HepG2 (cell line): Measurements from ENCODE around the gene GFOD1. TPM values are rescaled to one million over a fixed set of nuclear protein-coding genes. Genes with fewer than 3 reads are reported as not detected.

ENCODE experiments used
- AKNA ChIP-seq: sonication (generic); formaldehyde crosslinking; IDR thresholded peaks from 2 replicates; pipeline ENCODE4 v1.4.0; 2020; ENCODE audit warnings: missing genetic modification reagents, borderline replicate concordance
- CEBPB ChIP-seq: IDR thresholded peaks from 2 replicates; pipeline ENCODE4 v1.6.1; 2011; ENCODE audit warnings: low read depth, low read length, improper control_type of control experiment, borderline replicate concordance
- FIP1L1 ChIP-seq: fragments of 200-400 bp; formaldehyde crosslinking; IDR thresholded peaks from 2 replicates; pipeline ENCODE4 v1.6.1; 2018; ENCODE audit warnings: low read depth, mild to moderate bottlenecking, low read length, moderate library complexity, borderline replicate concordance; ENCODE audit not compliant: insufficient read depth
- FOXA3 ChIP-seq: IDR thresholded peaks from 2 replicates; pipeline ENCODE4 v1.6.1; 2016; ENCODE audit warnings: missing genetic modification reagents, missing compliant biosample characterization
- FOXK2 ChIP-seq: fragments of 450-650 bp; IDR thresholded peaks from 2 replicates; pipeline ENCODE4 v1.6.1; 2016
- MAFF ChIP-seq: IDR thresholded peaks from 2 replicates; pipeline ENCODE4 v1.6.1; 2011; ENCODE audit warnings: low read depth, low read length, improper control_type of control experiment
- MTA1 ChIP-seq: sonication (generic); formaldehyde crosslinking; IDR thresholded peaks from 2 replicates; pipeline ENCODE4 v1.4.0; 2020; ENCODE audit warnings: missing genetic modification reagents, mild to moderate bottlenecking, borderline replicate concordance
- PAX8 ChIP-seq: sonication (generic); formaldehyde crosslinking; IDR thresholded peaks from 2 replicates; pipeline ENCODE4 v1.8.0; 2022; ENCODE audit warnings: mild to moderate bottlenecking, missing genetic modification reagents, borderline replicate concordance
- SALL2 ChIP-seq: sonication (generic); formaldehyde crosslinking; IDR thresholded peaks from 2 replicates; pipeline ENCODE4 v1.8.1; 2023; ENCODE audit warnings: mild to moderate bottlenecking, missing genetic modification reagents, inconsistent platforms
- SYNCRIP ChIP-seq: fragments of 200-400 bp; formaldehyde crosslinking; IDR thresholded peaks from 2 replicates; pipeline ENCODE4 v1.6.1; 2018; ENCODE audit warnings: mild to moderate bottlenecking, low read depth, low read length; ENCODE audit not compliant: insufficient read depth
- ZBTB8A ChIP-seq: sonication (generic); formaldehyde crosslinking; IDR thresholded peaks from 2 replicates; pipeline ENCODE4 v1.4.0; 2020; ENCODE audit warnings: mild to moderate bottlenecking, low read depth, missing genetic modification reagents, borderline replicate concordance
- ZEB1 ChIP-seq: IDR thresholded peaks from 2 replicates; pipeline ENCODE4 v1.6.1; 2012; ENCODE audit warnings: mild to moderate bottlenecking, low read depth, inconsistent platforms; ENCODE audit not compliant: insufficient replicate concordance
- ZNF138 ChIP-seq: sonication (generic); formaldehyde crosslinking; IDR thresholded peaks from 2 replicates; pipeline ENCODE4 v1.5.0; 2020; ENCODE audit warnings: mild to moderate bottlenecking, low read depth, missing genetic modification reagents
- ZNF235 ChIP-seq: sonication (generic); formaldehyde crosslinking; IDR thresholded peaks from 2 replicates; pipeline ENCODE4 v1.8.1; 2023; ENCODE audit warnings: mild to moderate bottlenecking, missing genetic modification reagents, borderline replicate concordance
- ZNF275 ChIP-seq: sonication (generic); formaldehyde crosslinking; IDR thresholded peaks from 2 replicates; pipeline ENCODE4 v1.8.0; 2022; ENCODE audit warnings: missing genetic modification reagents, mild to moderate bottlenecking, inconsistent platforms, borderline replicate concordance
- ZNF550 ChIP-seq: sonication (generic); formaldehyde crosslinking; IDR thresholded peaks from 2 replicates; pipeline ENCODE4 v1.4.0; 2020; ENCODE audit warnings: mild to moderate bottlenecking, missing genetic modification reagents, borderline replicate concordance
- ZNF7 ChIP-seq: IDR thresholded peaks from 2 replicates; pipeline ENCODE4 v1.6.1; 2016; ENCODE audit warnings: missing biosample characterization, missing genetic modification reagents
- ZNF704 ChIP-seq: sonication (generic); formaldehyde crosslinking; IDR thresholded peaks from 2 replicates; pipeline ENCODE4 v1.8.1; 2023; ENCODE audit warnings: mild to moderate bottlenecking, inconsistent platforms, moderate library complexity, missing genetic modification reagents, borderline replicate concordance
- ZNF777 ChIP-seq: sonication (generic); formaldehyde crosslinking; IDR thresholded peaks from 2 replicates; pipeline ENCODE4 v1.4.0; 2020; ENCODE audit warnings: missing genetic modification reagents
- ZNF839 ChIP-seq: sonication (generic); formaldehyde crosslinking; IDR thresholded peaks from 2 replicates; pipeline ENCODE4 v1.4.0; 2020; ENCODE audit warnings: missing genetic modification reagents, mild to moderate bottlenecking, borderline replicate concordance
- polyA plus RNA-seq, 8 experiments: library from polyadenylated mRNA; depleted of rRNA in 3 of 8; stranded (reverse) in 7 of 8; unstranded in 1 of 8; fragments of >200 nt; fragmentation: Illumina TruSeq in 4 of 8; extraction: Trizol in 4 of 8; gene quantifications; 2 replicates each; pipeline versions ENCODE4 v1.2.1 to v1.2.3, GENCODE V29; 2011 to 2016; ENCODE audit warnings: low read depth in 4 of 8, missing spikeins in 1 of 8, mixed read lengths in 1 of 8; ENCODE audit not compliant: insufficient read depth in 1 of 8
- total RNA-seq, 5 experiments: library from RNA; depleted of rRNA; stranded (reverse); fragments of >200 nt; fragmentation: Illumina TruSeq; extraction: Trizol; gene quantifications; 2 replicates each; pipeline ENCODE4 v1.2.3, GENCODE V29; 2016; ENCODE audit warnings: low read depth in 1 of 5
- TF ChIP-seq, protein P1 (sequence below): sonication (generic); formaldehyde crosslinking; IDR thresholded peaks from 2 replicates; pipeline ENCODE4 v1.4.0; 2020; ENCODE audit warnings: missing genetic modification reagents
- TF ChIP-seq, protein P2 (sequence below): sonication (generic); formaldehyde crosslinking; IDR thresholded peaks from 2 replicates; pipeline ENCODE4 v1.5.0; 2020; ENCODE audit warnings: missing genetic modification reagents

The GFOD1 gene
- total and polyA plus RNA-seq, 2 of the 13 experiments (the other 11 are each of a cell fraction or from before 2014, with no cell fraction given), result 1.9 to 6.4 TPM

GRCh38 chr6:13413466-13413862, 73.9 kb downstream of the GFOD1 start (continued):
- TF ChIP-seq AKNA (CRISPR knock-in tag) (no peak), PAX8 (CRISPR knock-in tag) (no peak), MAFF (no peak), FIP1L1 (no peak), ZNF550 (CRISPR knock-in tag) (no peak), MTA1 (peak; percentile 99), ZNF704 (no peak), FOXK2 (no peak), ZNF839 (CRISPR knock-in tag) (no peak), CEBPB (peak; percentile 81; the same call in 1 of the 2 replicates), SYNCRIP (no peak), ZBTB8A (CRISPR knock-in tag) (no peak), SALL2 (CRISPR knock-in tag) (peak; percentile 76; the same call in 1 of the 2 replicates), ZNF275 (CRISPR knock-in tag) (no peak), ZNF235 (CRISPR knock-in tag) (no peak), ZNF777 (CRISPR knock-in tag) (no peak), ZNF138 (no peak), ZNF7 (CRISPR knock-in tag) (no peak), FOXA3 (CRISPR knock-in tag) (peak; percentile 92), ZEB1 (no peak)
- TF ChIP-seq, protein P1, sequence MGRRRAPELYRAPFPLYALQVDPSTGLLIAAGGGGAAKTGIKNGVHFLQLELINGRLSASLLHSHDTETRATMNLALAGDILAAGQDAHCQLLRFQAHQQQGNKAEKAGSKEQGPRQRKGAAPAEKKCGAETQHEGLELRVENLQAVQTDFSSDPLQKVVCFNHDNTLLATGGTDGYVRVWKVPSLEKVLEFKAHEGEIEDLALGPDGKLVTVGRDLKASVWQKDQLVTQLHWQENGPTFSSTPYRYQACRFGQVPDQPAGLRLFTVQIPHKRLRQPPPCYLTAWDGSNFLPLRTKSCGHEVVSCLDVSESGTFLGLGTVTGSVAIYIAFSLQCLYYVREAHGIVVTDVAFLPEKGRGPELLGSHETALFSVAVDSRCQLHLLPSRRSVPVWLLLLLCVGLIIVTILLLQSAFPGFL, result no peak
- TF ChIP-seq, protein P2, sequence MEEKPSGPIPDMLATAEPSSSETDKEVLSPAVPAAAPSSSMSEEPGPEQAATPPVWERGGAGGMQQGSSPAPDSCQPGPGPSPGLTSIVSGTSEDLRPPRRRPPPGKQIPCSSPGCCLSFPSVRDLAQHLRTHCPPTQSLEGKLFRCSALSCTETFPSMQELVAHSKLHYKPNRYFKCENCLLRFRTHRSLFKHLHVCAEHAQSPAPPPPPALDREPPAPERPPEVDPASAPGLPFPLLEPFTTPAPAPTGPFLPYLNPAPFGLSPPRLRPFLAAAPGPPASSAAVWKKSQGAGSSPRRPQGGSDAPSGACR (CRISPR knock-in tag), result no peak
